MM.1S (cell line): ENCODE data around the gene ZNF726.
"Not testable (repeated sequence)": the region's sequence is repeated elsewhere in the genome, so short reads cannot be mapped to it uniquely, and the experiment has no call there.

Experiments
- DNase-seq: peaks from one replicate; pipeline ENCODE4 v3.0.0-alpha.2; 2015
- H2AFZ ChIP-seq: fragments of 300-600 bp; sonication (generic); 2 replicates; pipeline ENCODE4 v1.6.0; 2016; ENCODE audit warnings: antibody characterized with exemption, low read length
- H3F3A ChIP-seq: fragments of 300-600 bp; sonication (generic); 2 replicates; pipeline ENCODE4 v1.6.1; 2016; ENCODE audit warnings: mild to moderate bottlenecking, antibody characterized with exemption, low read length, moderate library complexity, mixed read lengths; ENCODE audit not compliant: insufficient read depth
- H3K27ac ChIP-seq: fragments of 300-600 bp; sonication (generic); 2 replicates; pipeline ENCODE4 v1.5.1; 2016; ENCODE audit warnings: mild to moderate bottlenecking, low read length
- H3K27me3 ChIP-seq: fragments of 300-600 bp; sonication (generic); replicated peaks from 2 replicates; pipeline ENCODE4 v1.6.0; 2016; ENCODE audit warnings: low read length; ENCODE audit not compliant: insufficient read depth
- H3K36me3 ChIP-seq: fragments of 300-600 bp; sonication (generic); replicated peaks from 2 replicates; pipeline ENCODE4 v1.6.1; 2016; ENCODE audit warnings: mild to moderate bottlenecking, low read length, mixed read lengths; ENCODE audit not compliant: insufficient read depth
- H3K4me1 ChIP-seq: fragments of 300-600 bp; sonication (generic); 2 replicates; pipeline ENCODE4 v1.6.1; 2016; ENCODE audit warnings: low read length, mixed read lengths
- H3K4me2 ChIP-seq: fragments of 300-600 bp; sonication (generic); 2 replicates; pipeline ENCODE4 v1.6.0; 2016; ENCODE audit warnings: low read depth, low read length
- H3K4me3 ChIP-seq: fragments of 300-600 bp; sonication (generic); 2 replicates; pipeline ENCODE4 v1.5.1; 2016; ENCODE audit warnings: low read length, mixed read lengths
- H3K79me2 ChIP-seq: fragments of 300-600 bp; sonication (generic); 2 replicates; pipeline ENCODE4 v1.6.1; 2016; ENCODE audit warnings: mixed run types, low read length, mixed read lengths
- H3K9ac ChIP-seq: fragments of 300-600 bp; sonication (generic); 2 replicates; pipeline ENCODE4 v1.6.1; 2016; ENCODE audit warnings: low read length, mixed read lengths
- H3K9me2 ChIP-seq: fragments of 300-600 bp; sonication (generic); replicated peaks from 2 replicates; pipeline ENCODE4 v1.6.1; 2016; ENCODE audit warnings: mild to moderate bottlenecking, low read length, mixed read lengths; ENCODE audit not compliant: insufficient read depth
- H3K9me3 ChIP-seq: fragments of 300-600 bp; sonication (generic); replicated peaks from 2 replicates; pipeline ENCODE4 v1.6.1; 2016; ENCODE audit warnings: mild to moderate bottlenecking, low read length, mixed read lengths; ENCODE audit not compliant: insufficient read depth
- H4K20me1 ChIP-seq: fragments of 300-600 bp; sonication (generic); 2 replicates; pipeline ENCODE4 v1.6.1; 2016; ENCODE audit warnings: mild to moderate bottlenecking, low read length, moderate library complexity, mixed read lengths; ENCODE audit not compliant: insufficient read depth
- EZH2 ChIP-seq: fragments of 300-600 bp; sonication (generic); optimal IDR thresholded peaks from 2 replicates; pipeline ENCODE3; 2017; ENCODE audit warnings: low read depth, mild to moderate bottlenecking, antibody characterized with exemption, low read length, mixed read lengths
- EZH2phosphoT487 ChIP-seq: fragments of 300-600 bp; sonication (generic); IDR thresholded peaks from 2 replicates; pipeline ENCODE4 v1.6.1; 2018; ENCODE audit warnings: antibody characterized with exemption, low read length
- TF ChIP-seq, protein P1 (sequence below): fragments of 300-600 bp; sonication (generic); IDR thresholded peaks from 2 replicates; pipeline ENCODE4 v1.5.1; 2016; ENCODE audit warnings: antibody characterized with exemption, low read length, mixed read lengths

Gene ZNF726

DNA sequence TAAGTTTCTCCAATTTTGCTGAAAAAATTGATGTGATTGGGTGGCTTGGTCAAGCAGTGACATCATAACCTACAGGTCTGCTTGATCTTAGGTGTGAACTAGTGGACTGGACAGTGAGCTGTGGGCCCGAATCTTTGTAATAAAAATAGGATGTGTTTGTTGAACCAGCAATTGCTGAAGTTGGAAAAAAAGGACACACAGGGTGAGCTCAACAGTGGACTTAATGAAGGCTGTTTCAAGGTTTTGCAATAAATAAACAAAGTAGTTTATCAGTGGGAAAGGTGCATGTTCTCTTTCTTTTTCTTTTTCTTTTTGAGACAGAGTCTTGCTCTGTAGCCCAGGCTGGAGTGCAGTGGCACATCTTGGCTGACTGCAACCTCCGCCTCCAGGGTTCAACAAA, 30.3 kb upstream of the ZNF726 start:
- no peak overlapping the region for H3K9ac ChIP-seq
- no peak overlapping the region for H3K4me2 ChIP-seq
- H3K4me1 ChIP-seq, result no peaks in the 10 kb centered on the region
- H3F3A ChIP-seq, result no peaks in the 10 kb centered on the region
- H2AFZ ChIP-seq, result no peak overlapping the region
- no peak for DNase-seq
- H4K20me1 ChIP-seq, result no peaks in the 10 kb centered on the region
- H3K36me3 ChIP-seq, result no peaks in the 10 kb centered on the region
- no peaks in the 10 kb centered on the region for H3K9me2 ChIP-seq
- H3K27ac ChIP-seq, result no peak overlapping the region
- no peaks in the 10 kb centered on the region for H3K79me2 ChIP-seq
- H3K27me3 ChIP-seq, result no peaks in the 10 kb centered on the region
- no peaks in the 10 kb centered on the region for H3K9me3 ChIP-seq
- TF ChIP-seq, protein P1, sequence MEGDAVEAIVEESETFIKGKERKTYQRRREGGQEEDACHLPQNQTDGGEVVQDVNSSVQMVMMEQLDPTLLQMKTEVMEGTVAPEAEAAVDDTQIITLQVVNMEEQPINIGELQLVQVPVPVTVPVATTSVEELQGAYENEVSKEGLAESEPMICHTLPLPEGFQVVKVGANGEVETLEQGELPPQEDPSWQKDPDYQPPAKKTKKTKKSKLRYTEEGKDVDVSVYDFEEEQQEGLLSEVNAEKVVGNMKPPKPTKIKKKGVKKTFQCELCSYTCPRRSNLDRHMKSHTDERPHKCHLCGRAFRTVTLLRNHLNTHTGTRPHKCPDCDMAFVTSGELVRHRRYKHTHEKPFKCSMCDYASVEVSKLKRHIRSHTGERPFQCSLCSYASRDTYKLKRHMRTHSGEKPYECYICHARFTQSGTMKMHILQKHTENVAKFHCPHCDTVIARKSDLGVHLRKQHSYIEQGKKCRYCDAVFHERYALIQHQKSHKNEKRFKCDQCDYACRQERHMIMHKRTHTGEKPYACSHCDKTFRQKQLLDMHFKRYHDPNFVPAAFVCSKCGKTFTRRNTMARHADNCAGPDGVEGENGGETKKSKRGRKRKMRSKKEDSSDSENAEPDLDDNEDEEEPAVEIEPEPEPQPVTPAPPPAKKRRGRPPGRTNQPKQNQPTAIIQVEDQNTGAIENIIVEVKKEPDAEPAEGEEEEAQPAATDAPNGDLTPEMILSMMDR, result no peak
- TF ChIP-seq EZH2phosphoT487, result no peak
- TF ChIP-seq EZH2, result no peak
- H3K4me3 ChIP-seq, result no peak overlapping the region

DNA sequence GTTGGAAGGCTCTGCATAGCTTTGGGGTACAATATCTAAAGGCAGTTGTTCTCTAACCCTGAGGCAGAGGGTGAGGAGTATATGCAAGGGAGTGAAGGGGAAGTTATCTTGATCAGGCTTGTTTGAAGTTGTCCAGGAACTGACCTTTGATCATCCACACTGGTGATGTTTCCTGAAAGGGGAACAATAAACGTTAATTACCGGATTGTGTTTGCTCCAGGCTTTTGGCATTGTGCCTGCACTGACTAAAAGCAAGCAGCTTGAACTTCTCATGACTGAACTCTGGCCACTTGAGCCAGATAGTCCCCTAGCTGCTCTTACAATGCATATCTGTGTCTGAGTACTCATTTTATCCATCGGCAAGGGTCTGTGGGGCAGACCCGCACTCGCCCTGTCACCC, 27.0 kb upstream of the ZNF726 start:
- no peak for TF ChIP-seq EZH2phosphoT487
- TF ChIP-seq, protein P1, result no peak
- no peak for DNase-seq
- Histone ChIP-seq H3F3A (no peaks in the 10 kb centered on the region), H3K4me3 (no peak overlapping the region), H3K9ac (no peak overlapping the region), H3K9me2 (no peaks in the 10 kb centered on the region), H3K27me3 (no peaks in the 10 kb centered on the region), H3K79me2 (no peaks in the 10 kb centered on the region), H2AFZ (no peak overlapping the region), H3K27ac (no peak overlapping the region), H3K36me3 (no peaks in the 10 kb centered on the region), H3K4me1 (no peaks in the 10 kb centered on the region), H3K9me3 (no peaks in the 10 kb centered on the region), H4K20me1 (no peaks in the 10 kb centered on the region), H3K4me2 (no peak overlapping the region)

DNA sequence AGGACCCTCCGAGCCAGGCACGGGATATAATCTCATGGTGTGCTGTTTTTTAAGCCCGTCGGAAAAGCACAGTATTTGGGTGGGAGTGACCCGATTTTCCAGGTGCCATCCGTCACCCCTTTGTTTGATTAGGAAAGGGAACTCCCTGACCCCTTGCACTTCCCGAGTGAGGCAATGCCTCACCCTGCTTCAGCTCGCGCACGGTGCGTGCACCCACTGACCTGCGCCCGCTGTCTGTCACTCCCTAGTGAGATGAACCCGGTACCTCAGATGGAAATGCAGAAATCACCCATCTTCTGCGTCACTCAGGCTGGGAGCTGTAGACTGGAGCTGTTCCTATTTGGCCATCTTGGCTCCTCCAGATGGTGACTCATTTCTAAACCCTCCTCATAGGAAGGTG, 18.6 kb upstream of the ZNF726 start:
- H3K4me2 ChIP-seq, H3K9me2 ChIP-seq, H3K9ac ChIP-seq, H3K9me3 ChIP-seq, H4K20me1 ChIP-seq, H3K79me2 ChIP-seq, H3K4me1 ChIP-seq, H3K27me3 ChIP-seq, H3F3A ChIP-seq, DNase-seq, H3K36me3 ChIP-seq, H3K4me3 ChIP-seq, H3K27ac ChIP-seq, H2AFZ ChIP-seq: not testable (repeated sequence)

DNA sequence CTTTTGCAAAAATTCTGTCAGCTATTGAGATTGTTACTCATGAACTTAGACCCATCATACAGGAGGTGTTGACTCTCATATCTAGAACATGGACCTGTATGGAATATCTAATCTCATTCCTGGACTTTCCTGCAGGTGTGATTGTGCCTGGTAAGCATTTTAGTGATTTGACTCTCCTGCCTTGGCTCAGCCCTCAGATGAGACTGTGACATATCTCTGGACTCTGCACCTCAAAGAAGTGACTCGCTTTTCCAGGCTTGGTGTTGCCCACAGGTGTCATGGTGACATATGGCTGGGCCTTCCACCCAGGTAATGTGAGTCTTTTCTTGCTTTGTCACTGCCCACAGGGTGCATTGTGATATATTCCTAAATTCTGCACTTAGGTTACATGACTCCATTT, 17.8 kb upstream of the ZNF726 start:
- no peaks in the 10 kb centered on the region for H4K20me1 ChIP-seq

More for the DNA sequence above, 17.8 kb upstream of the ZNF726 start:
- H3K4me2 ChIP-seq, result no peak overlapping the region
- no peaks in the 10 kb centered on the region for H3F3A ChIP-seq
- H3K36me3 ChIP-seq, result no peaks in the 10 kb centered on the region
- H2AFZ ChIP-seq, result no peak overlapping the region
- no peaks in the 10 kb centered on the region for H3K9me3 ChIP-seq
- no peak overlapping the region for H3K9ac ChIP-seq
- no peaks in the 10 kb centered on the region for H3K27me3 ChIP-seq
- no peak overlapping the region for H3K27ac ChIP-seq
- TF ChIP-seq EZH2, result no peak
- TF ChIP-seq, protein P1, result no peak
- no peak for TF ChIP-seq EZH2phosphoT487
- H3K79me2 ChIP-seq, result no peaks in the 10 kb centered on the region
- no peaks in the 10 kb centered on the region for H3K9me2 ChIP-seq
- no peak overlapping the region for H3K4me3 ChIP-seq
- no peak for DNase-seq
- no peaks in the 10 kb centered on the region for H3K4me1 ChIP-seq
